K562 (cell line): ENCODE results near the gene FAM50A. TPM values are rescaled to one million over a fixed set of nuclear protein-coding genes. Genes with fewer than 3 reads are reported as not detected.
A peak's percentile ranks its signal among the peaks of the same experiment; 100 is the strongest.

ENCODE experiments used
- CREB1 ChIP-seq, 2 experiments: sonication (generic) in 1 of 2; formaldehyde crosslinking in 1 of 2; IDR thresholded peaks; 2 replicates each; pipeline versions ENCODE4 v1.6.1 to v1.8.0; 2012 to 2022; ENCODE audit warnings: inconsistent platforms in 1 of 2, mild to moderate bottlenecking in 1 of 2, missing genetic modification reagents in 1 of 2, moderate library complexity in 1 of 2
- ILF3 ChIP-seq: fragments of 450-650 bp; IDR thresholded peaks from 2 replicates; pipeline ENCODE4 v1.6.1; 2018; ENCODE audit warnings: antibody characterized with exemption, mild to moderate bottlenecking, moderate library complexity, borderline replicate concordance
- MCM7 ChIP-seq, 2 experiments: fragments of 450-650 bp; IDR thresholded peaks; 2 replicates each; pipeline ENCODE4 v1.6.1; 2016 to 2018
- MEF2A ChIP-seq: IDR thresholded peaks from 2 replicates; pipeline ENCODE4 v1.6.1; 2011; ENCODE audit warnings: low read depth, mild to moderate bottlenecking, low read length, moderate library complexity; ENCODE audit not compliant: control insufficient read depth
- MITF ChIP-seq: IDR thresholded peaks from 2 replicates; pipeline ENCODE4 v1.6.1; 2014; ENCODE audit warnings: antibody characterized with exemption
- MTA2 ChIP-seq: fragments of 450-650 bp; IDR thresholded peaks from 2 replicates; pipeline ENCODE4 v1.6.1; 2016; ENCODE audit warnings: low read depth
- NR2C1 ChIP-seq, 2 experiments: fragments of 450-650 bp; IDR thresholded peaks; 2 replicates each; pipeline ENCODE4 v1.6.1; 2017; ENCODE audit warnings: mild to moderate bottlenecking in 2 of 2, antibody characterized with exemption in 1 of 2, inconsistent platforms in 1 of 2, missing compliant biosample characterization in 1 of 2, missing genetic modification characterization in 1 of 2
- POLR2H ChIP-seq: IDR thresholded peaks from 2 replicates; pipeline ENCODE4 v1.6.1; 2016; ENCODE audit warnings: missing genetic modification characterization, low read depth, mild to moderate bottlenecking, control low read depth, missing compliant biosample characterization, moderate library complexity
- PRDM10 ChIP-seq: fragments of 450-650 bp; IDR thresholded peaks from 2 replicates; pipeline ENCODE4 v1.6.1; 2018; ENCODE audit not compliant: partially characterized antibody
- SMARCC2 ChIP-seq: fragments of 450-650 bp; IDR thresholded peaks from 2 replicates; pipeline ENCODE4 v1.6.1; 2017; ENCODE audit warnings: antibody characterized with exemption, moderate library complexity, mild to moderate bottlenecking, low read depth
- TOE1 ChIP-seq, 2 experiments: fragments of 450-650 bp in 1 of 2; sonication (generic) in 1 of 2; formaldehyde crosslinking in 1 of 2; IDR thresholded peaks; 2 replicates each; pipeline versions ENCODE4 v1.7.1 to v1.8.0; 2016 to 2022; ENCODE audit warnings: borderline replicate concordance in 2 of 2, mild to moderate bottlenecking in 2 of 2, antibody characterized with exemption in 1 of 2, inconsistent platforms in 1 of 2, low read depth in 1 of 2, missing genetic modification reagents in 1 of 2, moderate library complexity in 1 of 2
- ZBTB7A ChIP-seq: IDR thresholded peaks from 2 replicates; pipeline ENCODE4 v1.6.1; 2011; ENCODE audit warnings: low read depth, mild to moderate bottlenecking, low read length, moderate library complexity, borderline replicate concordance; ENCODE audit not compliant: control insufficient read depth
- ZFP30 ChIP-seq: fragments of 250-450 bp; sonication (Bioruptor Pico); IDR thresholded peaks from 2 replicates; pipeline ENCODE4 v1.8.0; 2022; ENCODE audit warnings: moderate library complexity, mild to moderate bottlenecking, inconsistent platforms, borderline replicate concordance
- ZNF124 ChIP-seq: sonication (generic); formaldehyde crosslinking; IDR thresholded peaks from 2 replicates; pipeline ENCODE4 v1.8.1; 2022; ENCODE audit warnings: missing genetic modification reagents
- ZNF239 ChIP-seq: fragments of 250-450 bp; sonication (Bioruptor Pico); IDR thresholded peaks from 2 replicates; pipeline ENCODE4 v1.4.0; 2020; ENCODE audit warnings: mild to moderate bottlenecking
- ZNF253 ChIP-seq: fragments of 250-450 bp; sonication (Bioruptor Pico); conservative IDR thresholded peaks from 2 replicates; pipeline ENCODE4 v1.6.1; 2021; ENCODE audit warnings: mild to moderate bottlenecking
- ZNF398 ChIP-seq: fragments of 250-450 bp; sonication (Bioruptor Pico); IDR thresholded peaks from 2 replicates; pipeline ENCODE4 v1.8.0; 2021; ENCODE audit warnings: moderate library complexity, mild to moderate bottlenecking, inconsistent platforms
- polyA plus RNA-seq, 8 experiments: library from polyadenylated mRNA; depleted of rRNA in 4 of 8; stranded (reverse) in 5 of 8; unstranded in 3 of 8; fragments of >200 nt; fragmentation: Nextera tagmentation in 2 of 8; fragmentation: Illumina TruSeq in 1 of 8; extraction: Ambion mirVana in 2 of 8; extraction: Trizol in 1 of 8; gene quantifications; 2 replicates each; pipeline versions ENCODE4 v1.2.1 to v1.2.3, GENCODE V29; 2011 to 2014; ENCODE audit warnings: inconsistent platforms in 1 of 8, missing spikeins in 1 of 8
- total RNA-seq, 7 experiments: library from RNA; depleted of rRNA in 6 of 7; stranded (reverse); fragments of >200 nt in 6 of 7; fragmentation: Illumina TruSeq in 2 of 7; extraction: Trizol in 2 of 7; gene quantifications; 2 replicates each; pipeline versions ENCODE4 v1.2.1 to v1.2.3, GENCODE V29; 2011 to 2021; ENCODE audit warnings: low replicate concordance in 1 of 7

The FAM50A gene
- total and polyA plus RNA-seq, 9 of the 15 experiments (the other 6 are each of a cell fraction or from before 2014, with no cell fraction given): 4.4 to 114 (median 67.3) TPM

DNA sequence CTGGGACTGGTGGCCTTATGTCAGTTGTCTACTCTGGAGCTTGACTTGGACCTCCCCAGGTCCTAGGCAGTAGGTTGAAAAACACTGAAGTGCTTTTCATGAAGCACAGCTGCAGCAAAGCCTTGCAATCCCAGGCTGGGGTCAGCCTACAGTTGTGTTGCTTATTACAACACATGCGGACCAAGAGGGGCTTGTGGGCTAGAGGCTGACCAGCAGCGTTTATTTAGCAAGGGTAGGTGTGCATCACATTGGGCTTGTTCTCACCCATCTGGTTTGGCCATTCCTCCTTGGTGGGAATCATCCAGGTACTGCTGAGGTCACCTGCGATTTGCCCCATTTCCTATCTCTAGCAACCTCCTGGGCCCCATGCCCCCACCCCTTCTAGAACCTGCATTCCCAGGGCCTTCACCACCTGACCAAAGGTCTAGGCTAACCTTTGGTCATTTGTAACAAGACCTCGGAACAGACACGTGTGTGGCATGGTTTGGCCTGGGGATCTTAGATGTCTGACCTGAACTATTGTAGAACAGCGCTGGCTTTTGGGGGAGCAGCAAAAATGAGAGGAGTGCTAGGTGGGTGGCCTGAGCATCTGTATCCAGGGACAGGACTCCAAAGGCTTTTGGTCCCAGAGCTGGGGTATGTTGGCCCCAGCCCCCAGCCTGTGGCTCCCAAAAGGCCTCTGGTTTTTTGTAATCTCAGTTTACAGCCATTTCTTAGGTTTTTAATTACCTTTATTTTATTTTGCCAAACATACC is 42.7 kb upstream of the FAM50A start (continued):
- TF ChIP-seq ZBTB7A (peak; percentile 57; the same call in 1 of the 2 replicates), TOE1 (IDR thresholded peaks at IDR 0.05; ENCODE audit: borderline replicate concordance) (no peak; the same call in 1 of the 2 replicates), TOE1 (CRISPR knock-in tag; IDR thresholded peaks at IDR 0.05; ENCODE audit: borderline replicate concordance, low read depth) (no peak), ZNF253 (peak; percentile 84), MITF (0 out of 2 replicates have a peak, but pooled peaks have one; percentile 8), ILF3 (peak; percentile 85), ZFP30 (CRISPR knock-in tag) (no peak), PRDM10 (no peak), SMARCC2 (no peak), MTA2 (no peak), ZNF124 (CRISPR knock-in tag) (no peak), ZNF239 (CRISPR knock-in tag) (no peak), MCM7 (IDR thresholded peaks at IDR 0.05) (no peak), CREB1 (IDR thresholded peaks at IDR 0.05) (peak; percentile 44), CREB1 (CRISPR knock-in tag; IDR thresholded peaks at IDR 0.05) (no peak), ZNF398 (CRISPR knock-in tag) (no peak), MEF2A (no peak), NR2C1 (IDR thresholded peaks at IDR 0.05) (no peak), NR2C1 (tag; IDR thresholded peaks at IDR 0.05) (no peak), POLR2H (no peak; the same call in 1 of the 2 replicates)
